Measurements from ENCODE around the gene PSMD2. TPM values are rescaled to one million over a fixed set of nuclear protein-coding genes. Genes with fewer than 3 reads are reported as not detected.

The PSMD2 gene
- total RNA-seq, 1 donor from 2014 or later: 269 TPM

GRCh38 chr3:184343200-184343876 is 44.3 kb downstream of the PSMD2 start:
- Mint-ChIP-seq H3K9me3 (ENCODE audit: low read depth) (no peaks in the 10 kb centered on the region), H3K36me3 (ENCODE audit: insufficient read depth) (peaks cover 12% of the 10 kb centered on the region), H3K4me3 (ENCODE audit: low read depth) (no peak overlapping the region), H3K27ac (no peak overlapping the region), H3K4me1 (ENCODE audit: low read depth) (peaks cover 7% of the 10 kb centered on the region), H3K27me3 (peaks cover 11% of the 10 kb centered on the region)
- TF ChIP-seq, protein P1, sequence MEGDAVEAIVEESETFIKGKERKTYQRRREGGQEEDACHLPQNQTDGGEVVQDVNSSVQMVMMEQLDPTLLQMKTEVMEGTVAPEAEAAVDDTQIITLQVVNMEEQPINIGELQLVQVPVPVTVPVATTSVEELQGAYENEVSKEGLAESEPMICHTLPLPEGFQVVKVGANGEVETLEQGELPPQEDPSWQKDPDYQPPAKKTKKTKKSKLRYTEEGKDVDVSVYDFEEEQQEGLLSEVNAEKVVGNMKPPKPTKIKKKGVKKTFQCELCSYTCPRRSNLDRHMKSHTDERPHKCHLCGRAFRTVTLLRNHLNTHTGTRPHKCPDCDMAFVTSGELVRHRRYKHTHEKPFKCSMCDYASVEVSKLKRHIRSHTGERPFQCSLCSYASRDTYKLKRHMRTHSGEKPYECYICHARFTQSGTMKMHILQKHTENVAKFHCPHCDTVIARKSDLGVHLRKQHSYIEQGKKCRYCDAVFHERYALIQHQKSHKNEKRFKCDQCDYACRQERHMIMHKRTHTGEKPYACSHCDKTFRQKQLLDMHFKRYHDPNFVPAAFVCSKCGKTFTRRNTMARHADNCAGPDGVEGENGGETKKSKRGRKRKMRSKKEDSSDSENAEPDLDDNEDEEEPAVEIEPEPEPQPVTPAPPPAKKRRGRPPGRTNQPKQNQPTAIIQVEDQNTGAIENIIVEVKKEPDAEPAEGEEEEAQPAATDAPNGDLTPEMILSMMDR (IDR thresholded peaks at IDR 0.05; ENCODE audit: unreplicated experiment): no peak
- DNase-seq (ENCODE audit: low spot score, unreplicated experiment): no peak

- Mint-ChIP-seq H3K27ac (no peak overlapping the region), H3K4me3 (ENCODE audit: low read depth) (no peak overlapping the region), H3K27me3 (peaks cover 10% of the 10 kb centered on the region), H3K4me1 (ENCODE audit: low read depth) (peaks cover 11% of the 10 kb centered on the region), H3K36me3 (ENCODE audit: insufficient read depth) (peaks cover 12% of the 10 kb centered on the region), H3K9me3 (ENCODE audit: low read depth) (no peaks in the 10 kb centered on the region)
- TF ChIP-seq, protein P1 (IDR thresholded peaks at IDR 0.05; ENCODE audit: unreplicated experiment): no peak
- no peak for DNase-seq (ENCODE audit: low spot score, unreplicated experiment)
Observed at GRCh38 chr3:184344579-184345316, 45.7 kb downstream of the PSMD2 start.

DNA sequence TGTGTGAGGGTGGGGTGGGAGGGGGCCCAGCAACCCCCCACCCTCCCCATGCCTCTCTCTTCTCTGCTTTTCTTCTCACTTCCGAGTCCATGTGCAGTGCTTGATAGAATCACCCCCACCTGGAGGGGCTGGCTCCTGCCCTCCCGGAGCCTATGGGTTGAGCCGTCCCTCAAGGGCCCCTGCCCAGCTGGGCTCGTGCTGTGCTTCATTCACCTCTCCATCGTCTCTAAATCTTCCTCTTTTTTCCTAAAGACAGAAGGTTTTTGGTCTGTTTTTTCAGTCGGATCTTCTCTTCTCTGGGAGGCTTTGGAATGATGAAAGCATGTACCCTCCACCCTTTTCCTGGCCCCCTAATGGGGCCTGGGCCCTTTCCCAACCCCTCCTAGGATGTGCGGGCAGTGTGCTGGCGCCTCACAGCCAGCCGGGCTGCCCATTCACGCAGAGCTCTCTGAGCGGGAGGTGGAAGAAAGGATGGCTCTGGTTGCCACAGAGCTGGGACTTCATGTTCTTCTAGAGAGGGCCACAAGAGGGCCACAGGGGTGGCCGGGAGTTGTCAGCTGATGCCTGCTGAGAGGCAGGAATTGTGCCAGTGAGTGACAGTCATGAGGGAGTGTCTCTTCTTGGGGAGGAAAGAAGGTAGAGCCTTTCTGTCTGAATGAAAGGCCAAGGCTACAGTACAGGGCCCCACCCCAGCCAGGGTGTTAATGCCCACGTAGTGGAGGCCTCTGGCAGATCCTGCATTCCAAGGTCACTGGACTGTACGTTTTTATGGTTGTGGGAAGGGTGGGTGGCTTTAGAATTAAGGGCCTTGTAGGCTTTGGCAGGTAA is 46.5 kb downstream of the PSMD2 start:
- Mint-ChIP-seq H3K4me1 (ENCODE audit: low read depth) (peaks cover 15% of the 10 kb centered on the region), H3K27me3 (peaks cover 10% of the 10 kb centered on the region), H3K9me3 (ENCODE audit: low read depth) (no peaks in the 10 kb centered on the region), H3K4me3 (ENCODE audit: low read depth) (no peak overlapping the region), H3K36me3 (ENCODE audit: insufficient read depth) (peaks cover 12% of the 10 kb centered on the region), H3K27ac (no peak overlapping the region)
- TF ChIP-seq, protein P1 (IDR thresholded peaks at IDR 0.05; ENCODE audit: unreplicated experiment): peak; percentile 58
- DNase-seq (ENCODE audit: low spot score, unreplicated experiment): no peak

GRCh38 chr3:184346480-184347190 is 47.6 kb downstream of the PSMD2 start:
- H3K27me3 Mint-ChIP-seq: peaks cover 18% of the 10 kb centered on the region

More at GRCh38 chr3:184346480-184347190, 47.6 kb downstream of the PSMD2 start:
- DNase-seq (ENCODE audit: low spot score, unreplicated experiment): no peak
- Mint-ChIP-seq H3K9me3 (ENCODE audit: low read depth) (no peaks in the 10 kb centered on the region), H3K4me1 (ENCODE audit: low read depth) (peaks cover 21% of the 10 kb centered on the region), H3K36me3 (ENCODE audit: insufficient read depth) (peaks cover 16% of the 10 kb centered on the region), H3K4me3 (ENCODE audit: low read depth) (no peak overlapping the region), H3K27ac (no peak overlapping the region)
- TF ChIP-seq, protein P1 (IDR thresholded peaks at IDR 0.05; ENCODE audit: unreplicated experiment): no peak
